GM10248 (cell line): ENCODE data around the gene ASCC3.

Experiments used
- CTCF ChIA-PET: fragments of 300-600 bp; sonication (Branson Sonifier 250); formaldehyde crosslinking; extraction: SDS; loops from one replicate; lab custom pipeline; 2021; ENCODE audit warnings: antibody characterized with exemption; lab: Yijun Ruan, JAX
- POLR2A ChIA-PET: fragments of 350-650 bp; sonication (Branson Sonifier 250); formaldehyde crosslinking; extraction: SDS; loops from one replicate; lab custom pipeline; 2020; ENCODE audit warnings: antibody characterized with exemption; lab: Yijun Ruan, JAX
- DNase-seq: peaks from one replicate; pipeline ENCODE4 v3.0.0; 2012; ENCODE audit errors: extremely low spot score
- TF ChIP-seq, protein P1 (sequence below): IDR thresholded peaks from 2 replicates; pipeline ENCODE4 v1.5.1; 2012; ENCODE audit warnings: mild to moderate bottlenecking, low read depth; ENCODE audit errors: extremely low read depth, missing control alignments, control extremely low read depth

The ASCC3 gene

DNA sequence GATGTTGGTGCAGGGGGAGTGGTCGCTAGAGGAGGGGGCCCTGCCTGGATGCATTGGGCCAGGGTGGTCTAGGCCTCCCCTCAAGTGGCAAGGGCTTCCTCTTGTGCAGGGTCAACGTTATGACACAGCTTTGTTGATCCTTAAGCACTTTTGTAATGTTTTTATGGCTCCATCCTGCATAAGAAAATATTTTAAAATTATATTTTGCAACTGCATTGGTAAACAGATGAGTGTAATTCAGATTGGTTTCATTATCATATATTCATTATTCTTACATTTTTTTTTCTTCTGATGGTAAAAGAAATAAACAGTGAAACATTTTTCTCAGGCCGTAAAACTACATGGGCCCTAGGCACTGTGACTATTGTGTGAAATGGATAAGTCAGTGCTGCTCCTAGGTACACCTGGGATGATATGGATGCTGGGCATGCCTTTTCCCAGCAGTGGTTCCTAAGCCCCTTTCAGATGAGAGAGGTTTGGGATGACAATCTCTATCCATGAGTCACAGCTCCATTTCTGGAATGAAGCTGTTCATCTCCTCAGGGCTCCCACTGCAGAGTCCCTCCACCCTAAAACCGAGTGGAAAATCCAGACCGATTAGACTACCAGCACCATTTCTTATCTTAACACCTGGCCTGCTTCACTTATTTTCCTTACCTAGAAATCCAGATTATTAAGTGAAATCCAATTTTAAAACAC is 410.6 kb downstream of the ASCC3 start:
- POLR2A ChIA-PET, result no interaction called here
- CTCF ChIA-PET, result interaction anchor here (1.2 to 1.7 kb wide), 3 partner anchors 10 to 16 kb away, joined by 3 to 6 read pairs (median 3); no protein-coding TSS in a partner anchor
- DNase-seq, result no peak
- TF ChIP-seq, protein P1, sequence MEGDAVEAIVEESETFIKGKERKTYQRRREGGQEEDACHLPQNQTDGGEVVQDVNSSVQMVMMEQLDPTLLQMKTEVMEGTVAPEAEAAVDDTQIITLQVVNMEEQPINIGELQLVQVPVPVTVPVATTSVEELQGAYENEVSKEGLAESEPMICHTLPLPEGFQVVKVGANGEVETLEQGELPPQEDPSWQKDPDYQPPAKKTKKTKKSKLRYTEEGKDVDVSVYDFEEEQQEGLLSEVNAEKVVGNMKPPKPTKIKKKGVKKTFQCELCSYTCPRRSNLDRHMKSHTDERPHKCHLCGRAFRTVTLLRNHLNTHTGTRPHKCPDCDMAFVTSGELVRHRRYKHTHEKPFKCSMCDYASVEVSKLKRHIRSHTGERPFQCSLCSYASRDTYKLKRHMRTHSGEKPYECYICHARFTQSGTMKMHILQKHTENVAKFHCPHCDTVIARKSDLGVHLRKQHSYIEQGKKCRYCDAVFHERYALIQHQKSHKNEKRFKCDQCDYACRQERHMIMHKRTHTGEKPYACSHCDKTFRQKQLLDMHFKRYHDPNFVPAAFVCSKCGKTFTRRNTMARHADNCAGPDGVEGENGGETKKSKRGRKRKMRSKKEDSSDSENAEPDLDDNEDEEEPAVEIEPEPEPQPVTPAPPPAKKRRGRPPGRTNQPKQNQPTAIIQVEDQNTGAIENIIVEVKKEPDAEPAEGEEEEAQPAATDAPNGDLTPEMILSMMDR, result no peak

DNA sequence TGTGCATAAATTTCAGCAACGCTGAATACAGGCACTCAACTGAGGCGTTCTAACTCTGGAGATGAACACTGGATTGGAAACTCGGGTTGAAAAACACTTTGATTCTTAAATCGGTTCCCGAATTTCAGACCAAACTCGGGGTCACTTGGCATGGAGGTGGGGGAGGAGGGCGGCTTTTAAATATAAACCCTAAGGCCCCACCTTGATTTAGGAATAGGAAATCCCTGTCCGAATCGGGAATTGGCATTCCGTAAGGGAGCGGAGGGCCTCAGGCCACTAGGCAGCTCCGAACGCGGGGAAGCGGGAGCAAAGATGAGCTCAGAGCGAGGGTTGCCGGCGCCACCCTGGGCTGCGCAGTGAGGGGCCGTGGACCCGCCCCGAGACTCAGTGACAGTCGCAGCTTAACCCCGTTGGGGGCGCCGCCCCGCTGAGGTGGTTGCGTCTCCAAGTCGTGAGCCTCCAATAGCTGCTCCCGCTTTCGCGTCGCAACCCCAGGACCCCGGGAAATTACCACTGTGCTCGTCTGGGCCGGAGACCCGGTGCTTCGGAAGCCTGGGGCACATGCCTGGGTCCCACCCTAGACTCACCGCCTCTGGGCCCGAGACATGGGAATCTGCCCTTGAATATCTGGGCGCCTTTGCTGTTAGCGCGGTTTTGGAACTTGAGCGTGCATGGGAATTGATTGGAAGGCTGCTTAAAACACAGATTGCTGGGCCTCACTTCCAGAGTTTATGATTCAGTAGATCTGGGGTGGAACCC is 411.8 kb downstream of the ASCC3 start:
- no peak for DNase-seq
- POLR2A ChIA-PET, result no interaction called here
- CTCF ChIA-PET, result no interaction called here
- TF ChIP-seq, protein P1, result no peak

DNA sequence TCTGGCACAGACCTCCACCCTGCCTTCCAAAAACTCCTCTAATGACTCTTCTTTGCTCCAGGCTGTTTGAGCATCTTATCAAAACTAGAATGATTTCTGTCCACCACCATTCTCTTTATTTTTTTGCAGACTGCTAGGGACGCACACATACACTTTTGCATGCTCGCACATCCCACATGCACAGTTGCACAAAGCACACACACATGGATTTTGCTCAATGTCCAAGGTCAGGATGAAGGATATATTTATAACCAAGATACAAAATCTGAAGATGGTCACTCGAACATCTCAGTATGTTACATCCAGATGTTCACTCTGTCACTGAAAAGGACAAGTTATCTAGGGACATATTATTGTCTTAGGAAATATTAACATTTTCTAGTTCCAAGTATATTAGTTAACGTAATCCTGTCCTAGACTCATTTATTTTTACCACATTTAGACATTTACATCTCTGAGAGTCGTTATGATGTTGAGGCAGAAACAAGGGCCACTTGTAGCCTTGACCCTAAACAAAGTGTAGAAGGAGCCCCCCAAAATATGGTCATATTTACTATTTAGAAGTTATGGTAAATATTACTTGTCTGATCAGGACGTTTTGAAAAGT is 413.0 kb downstream of the ASCC3 start:
- CTCF ChIA-PET, result no interaction called here
- DNase-seq, result no peak
- TF ChIP-seq, protein P1, result no peak
- POLR2A ChIA-PET, result no interaction called here

DNA sequence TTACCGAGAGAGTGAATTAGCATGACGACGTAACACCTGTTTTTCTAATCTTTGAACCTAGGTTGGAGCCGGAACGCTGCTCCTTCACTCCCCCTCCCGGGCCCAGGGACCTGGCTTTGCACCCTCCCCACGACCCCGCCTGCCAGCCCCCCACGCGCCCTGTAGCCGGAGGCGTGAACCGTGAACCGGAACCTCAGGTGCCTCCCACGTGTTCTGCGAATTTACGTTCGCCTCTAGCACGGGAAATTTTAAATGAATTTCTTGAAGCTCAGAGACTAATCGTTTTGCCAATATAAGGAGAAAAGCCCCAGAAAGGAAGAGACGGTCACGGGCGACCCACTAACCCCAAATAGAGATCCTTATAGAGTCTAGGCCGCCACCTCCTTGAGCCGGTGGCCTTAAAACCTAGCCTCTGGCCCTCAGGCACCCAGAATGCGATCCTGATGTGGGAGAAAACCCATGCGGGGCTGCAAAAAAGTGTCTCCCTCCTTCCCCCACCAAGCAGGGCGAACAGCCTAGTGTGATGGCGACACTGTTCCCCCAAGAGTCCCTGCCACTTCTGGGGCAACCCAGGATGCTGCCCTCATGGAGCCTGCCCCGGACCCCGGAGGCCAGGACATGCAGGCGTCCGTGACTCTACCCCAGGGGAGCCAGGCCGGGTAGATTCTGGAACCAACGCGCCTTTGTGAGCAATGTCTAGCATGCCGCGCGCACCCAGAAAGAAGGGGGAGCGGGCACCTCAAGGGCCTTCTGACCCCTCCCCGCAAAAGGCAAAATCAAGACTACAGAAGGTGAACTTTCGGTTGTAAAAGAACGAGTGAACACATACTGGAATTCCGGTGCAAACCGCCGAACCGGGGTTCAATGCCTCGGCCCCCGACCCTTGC is 413.8 kb downstream of the ASCC3 start:
- ChIA-PET CTCF (interaction anchor here (1.3 kb wide), 1 partner anchor 51 kb away, joined by 3 read pairs; no protein-coding TSS in a partner anchor), POLR2A (no interaction called here)
- TF ChIP-seq, protein P1, result no peak
- no peak for DNase-seq

DNA sequence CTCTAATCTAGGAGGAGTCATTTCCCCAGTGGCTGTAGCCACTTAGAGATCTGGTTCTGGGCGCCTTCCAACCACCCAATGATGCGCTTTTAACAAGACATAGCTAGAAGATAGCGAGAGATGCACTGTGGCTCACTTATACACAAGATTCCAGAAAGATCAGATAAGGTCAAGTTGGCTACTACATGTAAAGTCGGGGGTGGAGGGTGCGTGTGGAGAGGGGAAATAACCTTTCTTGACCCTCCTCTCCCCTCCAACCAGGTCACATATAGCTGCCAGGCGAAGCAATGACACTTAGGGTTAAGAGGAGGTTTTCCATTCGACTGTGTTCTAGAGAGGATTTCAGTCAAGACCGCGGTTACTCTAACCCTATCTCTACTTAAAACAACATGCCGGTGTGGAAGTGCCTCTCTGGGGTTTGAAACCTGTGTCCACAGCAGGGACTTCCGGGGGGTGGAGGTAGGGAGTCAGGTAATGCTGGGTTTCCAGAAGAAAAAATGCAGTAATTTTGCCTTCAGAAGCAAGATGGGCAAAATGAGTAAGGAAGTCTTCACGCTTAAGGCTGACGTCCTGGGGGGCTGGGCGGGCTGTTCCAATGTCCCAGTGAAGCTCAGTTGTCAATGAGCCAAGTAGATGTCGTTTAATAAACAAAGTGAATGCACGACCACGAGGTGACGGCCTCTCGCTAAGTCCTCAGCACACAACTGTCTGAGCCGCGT is 414.6 kb downstream of the ASCC3 start:
- TF ChIP-seq, protein P1, result no peak
- POLR2A ChIA-PET, result no interaction called here
- DNase-seq, result no peak
- CTCF ChIA-PET, result interaction anchor here (1.3 to 1.6 kb wide), 2 partner anchors 10 to 50 kb away, joined by 3 read pairs; no protein-coding TSS in a partner anchor
